Sigmoid colon (tissue), 7 donors: ENCODE data around the gene PRICKLE2. TPM values are rescaled to one million over a fixed set of nuclear protein-coding genes. Genes with fewer than 3 reads are reported as not detected.
A peak's percentile ranks its signal among the peaks of the same experiment; 100 is the strongest.

Source experiments
- DNase-seq: peaks from one replicate; pipeline ENCODE4 v3.0.0-alpha.2; 2019
- H3K27ac ChIP-seq, 4 donors: fragments of 200-600 bp; sonication (generic); one replicate each; pipeline ENCODE4 v1.5.1; 2016 to 2019; ENCODE audit warnings: mild to moderate bottlenecking in 1 of 4
- H3K27me3 ChIP-seq, 3 donors: fragments of 200-600 bp; sonication (generic); one replicate each; pipeline ENCODE4 v1.5.1; 2019; ENCODE audit warnings: mild to moderate bottlenecking in 1 of 3
- H3K36me3 ChIP-seq, 4 donors: fragments of 200-600 bp; sonication (generic); one replicate each; pipeline ENCODE4 v1.5.1; 2016 to 2019
- H3K4me1 ChIP-seq, 4 donors: fragments of 200-600 bp; sonication (generic); one replicate each; pipeline ENCODE4 v1.5.1; 2017 to 2019
- H3K4me3 ChIP-seq, 4 donors: fragments of 200-600 bp; sonication (generic); one replicate each; pipeline ENCODE4 v1.5.1; 2017 to 2019; ENCODE audit warnings: mild to moderate bottlenecking in 2 of 4, moderate library complexity in 1 of 4
- H3K9me3 ChIP-seq, 4 donors: fragments of 200-600 bp in 3 of 4; sonication (generic) in 3 of 4; one replicate each; pipeline versions ENCODE4 v1.5.1 to v1.6.1; 2013 to 2019
- EP300 ChIP-seq, 4 donors: sonication (generic); formaldehyde crosslinking; IDR thresholded peaks; one replicate each; pipeline ENCODE4 v1.6.1; 2017; ENCODE audit warnings: antibody characterized with exemption in 4 of 4
- POLR2A ChIP-seq, 2 donors: fragments of 450-650 bp; IDR thresholded peaks; one replicate each; pipeline ENCODE4 v1.6.1; 2016; ENCODE audit warnings: antibody characterized with exemption in 2 of 2, mild to moderate bottlenecking in 2 of 2, moderate library complexity in 2 of 2
- POLR2AphosphoS5 ChIP-seq, 4 donors: sonication (generic); formaldehyde crosslinking; IDR thresholded peaks; one replicate each; pipeline ENCODE4 v1.6.1; 2017; ENCODE audit warnings: antibody characterized with exemption in 4 of 4
- WGBS, 2 donors: extraction: QIAGEN DNeasy Blood & Tissue Kit; methylation state at CpG; one replicate each; pipeline ENCODE4 v1.1.7; 2013; 5-methylcytosine and 5-hydroxymethylcytosine counted together
- intact Hi-C: fragments of 100-400 bp; cut with DNase I; formaldehyde crosslinking; loops from one replicate; pipeline ENCODE4 v1.15.1; 2023
- polyA plus RNA-seq, 3 donors: library from polyadenylated mRNA; stranded (reverse); fragments of 200-250 nt; gene quantifications; one replicate each; pipeline ENCODE4 v1.2.3, GENCODE V29; 2013
- total RNA-seq, 4 donors: library from RNA; depleted of rRNA; stranded (reverse); fragments of >200 nt; gene quantifications; one replicate each; pipeline ENCODE4 v1.1.0, GENCODE V29; 2016
- TF ChIP-seq, protein P1 (sequence below), 4 experiments: fragments of 450-650 bp in 3 of 4; fragments of 200-600 bp in 1 of 4; IDR thresholded peaks; one replicate each; pipeline ENCODE4 v1.5.1; 2016 to 2019; ENCODE audit warnings: antibody characterized with exemption in 4 of 4, mild to moderate bottlenecking in 3 of 4, moderate library complexity in 2 of 4
- donor health status: healthy with polysubstance abuse.
- donor health status: Bipolar disorder and iron deficiency.
- donor health status: healthy.

PRICKLE2 gene
- total and polyA plus RNA-seq, 7 donors = 0.69 to 96.7 (median 61.1) TPM

DNA sequence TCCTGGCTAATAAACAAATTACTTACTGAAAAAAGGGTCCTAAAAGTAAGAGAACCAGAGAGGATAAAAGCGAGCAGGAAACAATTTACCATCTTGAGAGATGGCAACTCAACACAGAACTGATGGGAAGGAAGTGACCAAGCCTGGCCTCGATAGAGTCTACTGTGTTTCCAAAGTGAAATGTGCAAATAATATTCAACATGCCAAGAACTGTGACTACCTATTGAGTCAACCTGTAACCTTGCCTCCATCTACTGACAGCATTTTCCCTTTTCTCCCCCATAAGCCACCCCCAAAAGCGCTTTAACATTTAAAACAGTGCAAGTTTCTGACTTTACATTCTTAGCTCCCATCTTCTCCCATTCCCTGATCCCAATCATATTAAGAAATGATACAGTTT is 126.6 kb downstream of the PRICKLE2 start:
- Histone ChIP-seq H3K4me3 (no peak overlapping the region), H3K27ac (no peak overlapping the region), H3K36me3 (peaks cover 0 to 57% (median 13%) of the 10 kb centered on the region in 4 donors), H3K4me1 (peaks cover 0 to 15% (median 0%) of the 10 kb centered on the region in 4 donors), H3K9me3 (no peaks in the 10 kb centered on the region), H3K27me3 (no peaks in the 10 kb centered on the region)
- no peak for TF ChIP-seq EP300 (IDR thresholded peaks at IDR 0.05)
- no peak for TF ChIP-seq POLR2A (IDR thresholded peaks at IDR 0.05)
- TF ChIP-seq, protein P1, sequence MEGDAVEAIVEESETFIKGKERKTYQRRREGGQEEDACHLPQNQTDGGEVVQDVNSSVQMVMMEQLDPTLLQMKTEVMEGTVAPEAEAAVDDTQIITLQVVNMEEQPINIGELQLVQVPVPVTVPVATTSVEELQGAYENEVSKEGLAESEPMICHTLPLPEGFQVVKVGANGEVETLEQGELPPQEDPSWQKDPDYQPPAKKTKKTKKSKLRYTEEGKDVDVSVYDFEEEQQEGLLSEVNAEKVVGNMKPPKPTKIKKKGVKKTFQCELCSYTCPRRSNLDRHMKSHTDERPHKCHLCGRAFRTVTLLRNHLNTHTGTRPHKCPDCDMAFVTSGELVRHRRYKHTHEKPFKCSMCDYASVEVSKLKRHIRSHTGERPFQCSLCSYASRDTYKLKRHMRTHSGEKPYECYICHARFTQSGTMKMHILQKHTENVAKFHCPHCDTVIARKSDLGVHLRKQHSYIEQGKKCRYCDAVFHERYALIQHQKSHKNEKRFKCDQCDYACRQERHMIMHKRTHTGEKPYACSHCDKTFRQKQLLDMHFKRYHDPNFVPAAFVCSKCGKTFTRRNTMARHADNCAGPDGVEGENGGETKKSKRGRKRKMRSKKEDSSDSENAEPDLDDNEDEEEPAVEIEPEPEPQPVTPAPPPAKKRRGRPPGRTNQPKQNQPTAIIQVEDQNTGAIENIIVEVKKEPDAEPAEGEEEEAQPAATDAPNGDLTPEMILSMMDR (IDR thresholded peaks at IDR 0.05) = no peak
- no peak for TF ChIP-seq POLR2AphosphoS5 (IDR thresholded peaks at IDR 0.05)
- WGBS, 2 donors = 83 to 89% methylated on average over 3 of the region's 3 CpGs
- no peak for DNase-seq
- intact Hi-C loops = no loop called here

DNA sequence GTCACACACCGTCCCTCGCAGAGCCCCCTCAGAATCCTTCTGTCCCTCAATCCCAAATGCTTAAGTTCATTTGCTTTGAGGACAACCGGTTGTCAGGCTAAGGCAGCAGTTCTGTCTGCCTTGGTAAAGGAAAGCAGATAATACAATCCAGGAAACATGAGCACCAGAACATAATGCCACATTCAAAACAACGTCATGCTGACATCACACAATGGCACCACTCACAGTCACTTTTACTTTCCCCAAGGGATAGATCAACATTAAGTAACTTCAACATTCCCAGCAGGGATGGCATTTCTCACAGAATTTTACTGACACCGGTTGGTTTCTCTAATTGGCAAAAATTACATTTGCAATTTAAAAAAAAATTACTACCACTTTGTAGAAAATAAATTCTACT is 127.3 kb downstream of the PRICKLE2 start:
- DNase-seq = no peak
- intact Hi-C loops = no loop called here
- Histone ChIP-seq H3K4me1 (peaks cover 0 to 15% (median 0%) of the 10 kb centered on the region in 4 donors), H3K27ac (no peak overlapping the region), H3K36me3 (peaks cover 0 to 57% (median 13%) of the 10 kb centered on the region in 4 donors), H3K4me3 (no peak overlapping the region), H3K9me3 (no peaks in the 10 kb centered on the region), H3K27me3 (no peaks in the 10 kb centered on the region)
- TF ChIP-seq POLR2AphosphoS5 (IDR thresholded peaks at IDR 0.05) = no peak
- no peak for TF ChIP-seq EP300 (IDR thresholded peaks at IDR 0.05)
- TF ChIP-seq POLR2A (IDR thresholded peaks at IDR 0.05) = peak in 1 of 2 donors; percentile 10
- TF ChIP-seq, protein P1 (IDR thresholded peaks at IDR 0.05) = no peak
- 88 to 91% methylated on average over 5 of the region's 5 CpGs for WGBS, 2 donors

DNA sequence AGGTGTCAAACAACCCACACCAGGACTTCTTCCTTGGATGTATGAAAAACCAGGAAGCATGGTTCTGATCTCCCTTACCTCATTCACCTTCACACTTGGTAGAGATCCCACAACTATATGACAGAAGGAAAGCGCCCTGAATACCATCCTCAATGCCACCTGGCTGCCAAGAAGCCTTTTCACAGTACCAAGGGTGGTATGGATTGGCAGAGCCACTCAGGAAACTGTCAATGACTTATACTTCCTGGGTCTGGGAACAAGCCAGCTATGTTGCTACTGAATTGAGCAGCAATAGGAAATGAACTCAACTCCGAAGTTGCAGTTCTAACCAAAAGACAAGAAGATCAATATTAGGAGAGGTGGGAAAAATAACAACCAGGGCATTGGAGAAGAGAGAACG is 129.5 kb downstream of the PRICKLE2 start:
- TF ChIP-seq, protein P1 (IDR thresholded peaks at IDR 0.05) = no peak
- TF ChIP-seq EP300 (IDR thresholded peaks at IDR 0.05) (no peak), POLR2A (IDR thresholded peaks at IDR 0.05) (no peak), POLR2AphosphoS5 (IDR thresholded peaks at IDR 0.05) (no peak)

DNA sequence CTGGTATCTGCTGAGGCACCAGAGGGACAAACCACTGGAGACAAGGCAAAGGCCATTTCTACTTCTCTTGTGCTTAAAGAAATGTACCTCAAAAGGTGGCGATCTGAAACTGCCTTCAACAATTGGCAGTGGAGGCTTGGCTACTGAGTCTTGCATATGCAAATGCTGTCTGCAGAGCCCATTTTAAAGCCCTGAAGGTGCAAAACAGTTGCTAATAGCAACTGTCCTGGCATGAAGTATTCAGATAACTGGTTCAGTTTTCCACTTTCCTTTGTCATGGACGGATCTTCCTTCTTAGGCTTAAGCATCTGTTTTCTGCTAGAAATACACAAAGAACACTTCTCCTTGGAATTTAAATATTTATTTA is 130.6 kb downstream of the PRICKLE2 start:
- no peak for TF ChIP-seq POLR2A (IDR thresholded peaks at IDR 0.05)
- TF ChIP-seq POLR2AphosphoS5 (IDR thresholded peaks at IDR 0.05) = no peak
- TF ChIP-seq, protein P1 (IDR thresholded peaks at IDR 0.05) = no peak
- TF ChIP-seq EP300 (IDR thresholded peaks at IDR 0.05) = no peak
- DNase-seq = no peak
- no peaks in the 10 kb centered on the region for H3K9me3 ChIP-seq
- intact Hi-C loops = no loop called here
- H3K27me3 ChIP-seq = no peaks in the 10 kb centered on the region
- H3K36me3 ChIP-seq = peaks cover 0 to 51% (median 10%) of the 10 kb centered on the region in 4 donors
- H3K4me3 ChIP-seq = no peak overlapping the region
- H3K4me1 ChIP-seq = peaks cover 0 to 11% (median 0%) of the 10 kb centered on the region in 4 donors
- H3K27ac ChIP-seq = no peak overlapping the region
- 91 to 96% methylated on average over 2 of the region's 2 CpGs for WGBS, 2 donors

More for the DNA sequence above, 129.5 kb downstream of the PRICKLE2 start:
- Histone ChIP-seq H3K36me3 (peaks cover 0 to 57% (median 13%) of the 10 kb centered on the region in 4 donors), H3K9me3 (no peaks in the 10 kb centered on the region), H3K27ac (no peak overlapping the region), H3K27me3 (no peaks in the 10 kb centered on the region), H3K4me3 (no peak overlapping the region), H3K4me1 (peaks cover 0 to 11% (median 0%) of the 10 kb centered on the region in 4 donors)
- no peak for DNase-seq
- intact Hi-C loops = no loop called here
- 91% methylated on average over 3 of the region's 3 CpGs for WGBS, 2 donors
